Jurkat, Clone E6-1 (cell line): Measurements from ENCODE around the gene HMGB2. TPM values are rescaled to one million over a fixed set of nuclear protein-coding genes. Genes with fewer than 3 reads are reported as not detected.

Experiments used
- DNase-seq: peaks from one replicate; pipeline ENCODE4 v3.0.0-alpha.2; 2011; ENCODE audit warnings: low read depth, low spot score
- H3K4me3 ChIP-seq: 2 replicates; pipeline ENCODE4 v1.5.1; 2011; ENCODE audit warnings: mild to moderate bottlenecking, low read length, control low read depth, moderate library complexity
- polyA plus RNA-seq: library from polyadenylated mRNA; unstranded; fragments of >200 nt; gene quantifications from one replicate; pipeline ENCODE4 v1.2.1, GENCODE V29; 2012; ENCODE audit warnings: missing spikeins; ENCODE audit not compliant: insufficient read length, insufficient read depth

Gene HMGB2
- 995 TPM for polyA plus RNA-seq

- DNase-seq, result peak; percentile 100
- H3K4me3 ChIP-seq, result peak within 1 kb of the TSS; percentile 98
Measured at GRCh38 chr4:173334085-173334890, at the start of gene HMGB2. HMGB2 (minus strand) TSS chr4:173334358; CDS start chr4:173333649, 709 bp downstream.

GRCh38 chr4:173382349-173382748 is 48.2 kb upstream of the HMGB2 start:
- H3K4me3 ChIP-seq, result no peak overlapping the region
- DNase-seq, result no peak

GRCh38 chr4:173381610-173382009 is 47.5 kb upstream of the HMGB2 start:
- H3K4me3 ChIP-seq, result no peak overlapping the region
- DNase-seq, result no peak

- no peak for DNase-seq
- H3K4me3 ChIP-seq, result no peak overlapping the region
Measured at GRCh38 chr4:173380987-173381386, 46.8 kb upstream of the HMGB2 start.

GRCh38 chr4:173379929-173380328 is 45.8 kb upstream of the HMGB2 start:
- H3K4me3 ChIP-seq, result no peak overlapping the region
- DNase-seq, result no peak

GRCh38 chr4:173374588-173374987 is 40.4 kb upstream of the HMGB2 start:
- DNase-seq, result no peak
- H3K4me3 ChIP-seq, result no peak overlapping the region

- DNase-seq, result no peak
- H3K4me3 ChIP-seq, result peak overlapping the region; percentile 75
Measured at GRCh38 chr4:173371292-173372192, 37.4 kb upstream of the HMGB2 start.

- peak; percentile 96 for DNase-seq
Measured at GRCh38 chr4:173370477-173371291, 36.5 kb upstream of the HMGB2 start, which contains the start of gene SAP30. SAP30 (plus strand) TSS chr4:173370954; CDS start chr4:173371183, 229 bp downstream.

GRCh38 chr4:173370130-173370476 is 35.9 kb upstream of the HMGB2 start:
- no peak for DNase-seq
- H3K4me3 ChIP-seq, result peak overlapping the region; percentile 75

More at GRCh38 chr4:173370477-173371291, 36.5 kb upstream of the HMGB2 start, which contains the start of gene SAP30:
- peak within 1 kb of the TSS; percentile 75 for H3K4me3 ChIP-seq

- no peak for DNase-seq
- H3K4me3 ChIP-seq, result no peak overlapping the region
Measured at GRCh38 chr4:173367946-173368345, 33.8 kb upstream of the HMGB2 start.

GRCh38 chr4:173367285-173367684 is 33.1 kb upstream of the HMGB2 start:
- DNase-seq, result no peak
- H3K4me3 ChIP-seq, result no peak overlapping the region

GRCh38 chr4:173365359-173365996 is 31.3 kb upstream of the HMGB2 start:
- H3K4me3 ChIP-seq, result no peak overlapping the region
- DNase-seq, result no peak

- DNase-seq, result no peak
Measured at GRCh38 chr4:173362666-173363065, 28.5 kb upstream of the HMGB2 start.

GRCh38 chr4:173360587-173361221 is 26.5 kb upstream of the HMGB2 start:
- no peak for DNase-seq

More at GRCh38 chr4:173362666-173363065, 28.5 kb upstream of the HMGB2 start:
- H3K4me3 ChIP-seq, result no peak overlapping the region

GRCh38 chr4:173357939-173358338 is 23.8 kb upstream of the HMGB2 start:
- no peak for DNase-seq
- no peak overlapping the region for H3K4me3 ChIP-seq

More at GRCh38 chr4:173360587-173361221, 26.5 kb upstream of the HMGB2 start:
- H3K4me3 ChIP-seq, result no peak overlapping the region

GRCh38 chr4:173347467-173347866 is 13.3 kb upstream of the HMGB2 start:
- no peak for DNase-seq

GRCh38 chr4:173346074-173346473 is 11.9 kb upstream of the HMGB2 start:
- H3K4me3 ChIP-seq, result no peak overlapping the region
- DNase-seq, result no peak

More at GRCh38 chr4:173347467-173347866, 13.3 kb upstream of the HMGB2 start:
- H3K4me3 ChIP-seq, result no peak overlapping the region

GRCh38 chr4:173345648-173346047 is 11.5 kb upstream of the HMGB2 start:
- H3K4me3 ChIP-seq, result no peak overlapping the region
- DNase-seq, result no peak
